HG02973 (cell line): Measurements from ENCODE around the gene DCAF15.
"Not testable (repeated sequence)": the region's sequence is repeated elsewhere in the genome, so short reads cannot be mapped to it uniquely, and the experiment has no call there.

Source experiments
- ATAC-seq: cut with Tn5 transposase; IDR thresholded peaks from one replicate; pipeline ENCODE4 v1.9.1; 2021; ENCODE audit warnings: moderate library complexity; ENCODE audit not compliant: unreplicated experiment

Gene DCAF15

GRCh38 chr19:13959141-13959961, 7.0 kb downstream of the DCAF15 start:
- ATAC-seq, result no peak

GRCh38 chr19:13959962-13960862, 7.9 kb downstream of the DCAF15 start:
- ATAC-seq, result no peak

GRCh38 chr19:13960863-13961784, 8.8 kb downstream of the DCAF15 start:
- ATAC-seq, result no peak

- no peak for ATAC-seq
These were observed 9.8 kb downstream of the DCAF15 start for GRCh38 chr19:13961826-13962698.

GRCh38 chr19:13962699-13963602, 10.6 kb downstream of the DCAF15 start:
- no peak for ATAC-seq

GRCh38 chr19:13963603-13964105, 11.3 kb downstream of the DCAF15 start:
- ATAC-seq, result no peak

- ATAC-seq, result no peak
These were observed 12.5 kb downstream of the DCAF15 start for GRCh38 chr19:13964776-13965175.

- no peak for ATAC-seq
These were observed 13.1 kb downstream of the DCAF15 start for GRCh38 chr19:13965377-13965896.

- no peak for ATAC-seq
These were observed 13.8 kb downstream of the DCAF15 start for GRCh38 chr19:13965926-13966683.

GRCh38 chr19:13966684-13967128, 14.4 kb downstream of the DCAF15 start:
- ATAC-seq, result no peak

GRCh38 chr19:13967206-13967605, 14.9 kb downstream of the DCAF15 start:
- ATAC-seq, result not testable (repeated sequence)

GRCh38 chr19:13968383-13968935, 16.1 kb downstream of the DCAF15 start:
- ATAC-seq, result no peak

GRCh38 chr19:13968999-13969398, 16.7 kb downstream of the DCAF15 start:
- ATAC-seq, result no peak

GRCh38 chr19:13969897-13970296, 17.6 kb downstream of the DCAF15 start:
- ATAC-seq, result no peak

GRCh38 chr19:13971868-13972267, 19.6 kb downstream of the DCAF15 start:
- not testable (repeated sequence) for ATAC-seq

- no peak for ATAC-seq
These were observed 20.3 kb downstream of the DCAF15 start for GRCh38 chr19:13972368-13973155.
